ENCODE data around the gene ZNF598.

ZNF598 gene

DNA sequence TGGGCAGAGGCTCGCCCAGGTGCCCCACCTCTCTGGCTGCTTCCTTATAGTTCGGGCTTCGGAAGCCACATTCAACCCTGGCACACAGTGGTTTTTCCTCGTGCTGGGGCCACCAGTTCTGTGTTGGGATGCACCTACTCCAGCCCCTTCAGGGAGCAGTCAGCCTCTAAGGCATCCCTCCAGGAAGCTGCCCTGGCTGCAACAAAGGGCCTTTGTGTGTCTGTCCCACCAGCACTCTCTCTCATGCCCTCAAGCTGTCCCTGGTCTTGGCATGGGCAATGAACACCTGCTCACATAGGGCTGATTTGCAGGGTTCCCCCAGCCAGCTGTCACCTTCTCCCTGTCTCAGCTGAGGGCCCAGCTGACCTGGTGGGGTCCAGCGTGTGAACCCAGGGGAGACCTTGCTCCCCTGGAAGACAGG lies 27.6 kb downstream of the ZNF598 start:
- no peak overlapping the region for H3K4me3 Mint-ChIP-seq

DNA sequence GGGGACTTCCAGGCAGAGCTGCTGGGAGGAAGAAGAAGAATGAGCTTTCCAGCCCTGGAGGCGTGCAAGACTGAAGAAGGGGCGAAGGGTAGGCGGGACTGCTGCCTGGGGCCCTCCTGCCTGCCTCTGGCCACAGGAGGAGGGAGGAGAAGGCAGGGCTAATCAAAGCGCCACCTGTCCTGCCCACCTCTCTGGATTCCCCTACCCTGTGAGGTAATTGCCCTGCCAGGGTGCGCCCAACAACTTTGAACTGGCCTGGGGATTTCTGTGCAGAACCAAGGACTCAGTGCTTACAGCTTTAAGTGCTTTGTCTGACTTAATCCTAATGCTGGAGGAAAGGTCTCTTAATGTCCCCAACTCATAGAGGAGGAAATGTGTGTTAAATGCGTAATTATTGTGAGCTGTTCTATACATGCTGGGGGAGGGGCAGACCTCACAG lies 28.2 kb downstream of the ZNF598 start, which contains the start of gene NOXO1:
Gene NOXO1 (minus strand): TSS at position 72 of the 439 bp plus-strand sequence. CDS start 290 bp downstream, outside the sequence.
- H3K27me3 Mint-ChIP-seq, result peaks cover 2% of the 10 kb centered on the region
- H3K27ac Mint-ChIP-seq, result no peak within 1 kb of the TSS

More for the DNA sequence above, 27.6 kb downstream of the ZNF598 start:
- peaks cover 7% of the 10 kb centered on the region for H3K36me3 Mint-ChIP-seq
- no peaks in the 10 kb centered on the region for H3K9me3 Mint-ChIP-seq
- H3K27me3 Mint-ChIP-seq, result peaks cover 2% of the 10 kb centered on the region
- H3K27ac Mint-ChIP-seq, result no peak overlapping the region
- H3K4me1 Mint-ChIP-seq, result peaks cover 14% of the 10 kb centered on the region

DNA sequence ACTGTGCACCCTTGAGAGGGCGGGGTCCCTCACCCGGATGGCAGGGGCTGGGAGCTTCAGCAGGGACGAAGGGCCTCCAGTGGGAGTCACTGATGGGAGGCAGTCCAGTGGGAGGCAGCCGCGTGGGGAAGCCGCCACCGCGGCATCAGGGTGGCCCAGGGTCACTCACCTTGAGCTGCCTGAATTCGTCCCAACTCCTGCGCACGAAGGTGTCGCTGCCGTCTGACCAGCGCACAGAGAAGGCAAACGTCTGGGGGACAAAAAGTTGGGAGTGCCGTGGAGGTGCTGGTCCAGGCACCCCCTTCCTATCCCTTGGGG lies 28.9 kb downstream of the ZNF598 start:
- Mint-ChIP-seq H3K36me3 (peaks cover 8% of the 10 kb centered on the region), H3K4me1 (peaks cover 14% of the 10 kb centered on the region), H3K27ac (no peak overlapping the region), H3K9me3 (no peaks in the 10 kb centered on the region), H3K4me3 (no peak overlapping the region), H3K27me3 (peaks cover 2% of the 10 kb centered on the region)

More for the DNA sequence above, 28.2 kb downstream of the ZNF598 start, which contains the start of gene NOXO1:
- Mint-ChIP-seq H3K4me1 (peaks cover 14% of the 10 kb centered on the region), H3K36me3 (peaks cover 5% of the 10 kb centered on the region), H3K4me3 (no peak within 1 kb of the TSS), H3K9me3 (no peaks in the 10 kb centered on the region)

DNA sequence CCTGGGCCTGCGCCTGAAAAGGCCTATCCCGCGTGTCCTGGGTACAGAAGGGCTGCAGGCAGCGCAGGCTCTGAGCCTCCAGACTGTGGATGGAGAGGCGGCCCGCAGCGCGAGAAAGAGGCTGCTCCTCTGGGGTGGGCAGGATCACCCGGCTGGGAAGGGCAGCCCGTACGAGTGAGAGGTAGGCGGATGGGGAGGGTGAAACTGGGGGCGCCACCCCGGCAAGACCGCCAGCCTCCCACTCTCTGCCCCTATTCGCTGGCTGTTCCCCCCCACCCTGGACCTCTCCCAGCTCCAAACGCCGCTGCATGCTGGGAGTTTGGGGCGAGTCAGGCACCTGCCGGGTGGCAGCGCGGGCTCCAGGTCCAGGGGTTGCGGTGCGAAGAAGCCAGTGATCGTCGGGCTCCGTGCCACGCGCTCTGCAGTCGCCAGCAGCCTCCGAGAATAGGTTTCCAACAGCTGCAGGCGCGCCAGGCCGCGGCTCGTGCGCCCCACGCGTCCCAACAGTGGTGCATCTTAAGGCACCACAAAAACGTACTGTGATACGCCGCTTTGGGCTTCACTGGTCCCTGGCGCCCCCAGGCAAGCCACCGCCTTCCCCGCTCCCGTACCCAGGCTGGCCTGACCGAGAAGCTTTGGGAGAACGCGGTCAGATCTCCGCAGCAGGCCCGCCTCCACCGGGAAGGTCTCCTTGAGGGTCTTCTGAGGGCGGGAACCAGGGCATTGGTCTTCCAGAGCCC lies 29.4 kb downstream of the ZNF598 start:
- peaks cover 12% of the 10 kb centered on the region for H3K4me1 Mint-ChIP-seq
- peaks cover 2% of the 10 kb centered on the region for H3K27me3 Mint-ChIP-seq
- no peak overlapping the region for H3K27ac Mint-ChIP-seq
- H3K4me3 Mint-ChIP-seq, result no peak overlapping the region
- H3K9me3 Mint-ChIP-seq, result no peaks in the 10 kb centered on the region
- H3K36me3 Mint-ChIP-seq, result peaks cover 8% of the 10 kb centered on the region

DNA sequence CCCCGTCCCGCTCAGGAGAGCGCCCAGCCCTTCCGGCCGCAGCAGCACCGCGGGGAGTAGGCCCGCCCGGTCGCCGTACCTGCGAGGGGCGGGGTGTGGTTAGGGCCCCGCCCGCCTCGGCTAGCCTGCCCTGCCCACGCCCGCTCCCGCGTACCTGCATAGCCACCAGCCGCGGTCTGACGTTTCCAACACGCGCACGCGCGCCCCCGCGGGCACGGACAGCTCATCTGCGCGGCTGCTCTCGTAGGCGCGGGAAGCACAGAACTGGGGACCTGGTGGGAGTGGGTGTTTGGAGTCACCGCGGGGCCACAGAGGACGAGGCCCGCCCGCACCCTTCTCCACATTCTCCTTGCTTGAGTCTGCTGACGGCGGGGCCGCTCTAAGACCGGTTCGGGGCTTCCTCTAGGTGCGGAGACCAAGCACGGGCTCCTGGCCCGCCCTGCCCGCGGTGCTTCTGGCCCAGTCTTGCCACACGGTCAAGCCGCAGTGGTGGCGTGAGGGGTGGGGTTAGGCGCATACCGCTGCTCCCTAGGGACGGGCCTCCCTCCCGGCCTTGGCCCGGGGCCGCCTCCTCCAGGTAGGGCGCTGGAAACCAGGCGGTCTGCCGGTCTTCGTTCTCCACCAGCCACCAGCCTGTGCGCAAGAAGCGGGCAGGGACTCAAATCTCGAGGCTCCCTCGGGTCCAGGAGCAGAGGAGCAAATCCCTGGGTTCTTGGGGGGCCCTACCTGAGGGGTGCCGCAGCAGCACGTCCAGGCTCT lies 30.2 kb downstream of the ZNF598 start:
- Mint-ChIP-seq H3K27me3 (peaks cover 2% of the 10 kb centered on the region), H3K27ac (no peak overlapping the region), H3K9me3 (no peaks in the 10 kb centered on the region), H3K4me1 (peaks cover 6% of the 10 kb centered on the region), H3K36me3 (peaks cover 11% of the 10 kb centered on the region), H3K4me3 (no peak overlapping the region)

DNA sequence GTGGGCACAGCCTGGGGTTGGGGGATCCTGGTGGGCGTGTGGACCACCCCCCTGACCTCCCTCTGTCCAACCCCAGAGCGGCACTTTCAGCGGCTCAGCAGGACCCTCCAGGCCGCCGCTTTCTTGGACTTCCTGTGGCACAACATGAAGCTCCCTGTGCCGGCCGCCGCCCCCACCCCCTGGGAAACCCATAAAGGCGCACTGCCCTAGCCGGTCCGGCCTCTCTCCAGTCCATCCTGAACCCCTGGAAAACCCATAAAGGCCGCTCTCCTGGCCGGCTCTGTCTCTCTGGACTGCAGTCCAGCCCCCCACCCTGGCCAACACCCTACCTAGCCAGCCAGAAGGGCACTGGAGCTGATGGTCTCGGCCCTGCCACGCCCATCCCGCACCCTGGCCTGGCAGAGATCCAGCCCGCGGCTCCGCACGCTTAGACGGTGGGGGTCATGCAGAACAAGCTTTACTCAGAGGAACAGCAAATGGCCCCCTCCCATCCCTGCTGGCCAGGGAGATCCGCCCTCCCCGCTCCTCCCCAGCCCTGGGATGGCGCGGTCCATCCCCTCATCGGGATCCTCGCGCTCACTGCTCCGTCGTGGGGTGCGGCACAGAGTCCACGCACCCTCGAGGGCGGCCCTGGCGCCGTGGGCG lies 31.0 kb downstream of the ZNF598 start:
- Mint-ChIP-seq H3K4me3 (no peak overlapping the region), H3K36me3 (peaks cover 11% of the 10 kb centered on the region), H3K27me3 (peaks cover 2% of the 10 kb centered on the region), H3K9me3 (no peaks in the 10 kb centered on the region), H3K4me1 (peaks cover 6% of the 10 kb centered on the region), H3K27ac (no peak overlapping the region)

DNA sequence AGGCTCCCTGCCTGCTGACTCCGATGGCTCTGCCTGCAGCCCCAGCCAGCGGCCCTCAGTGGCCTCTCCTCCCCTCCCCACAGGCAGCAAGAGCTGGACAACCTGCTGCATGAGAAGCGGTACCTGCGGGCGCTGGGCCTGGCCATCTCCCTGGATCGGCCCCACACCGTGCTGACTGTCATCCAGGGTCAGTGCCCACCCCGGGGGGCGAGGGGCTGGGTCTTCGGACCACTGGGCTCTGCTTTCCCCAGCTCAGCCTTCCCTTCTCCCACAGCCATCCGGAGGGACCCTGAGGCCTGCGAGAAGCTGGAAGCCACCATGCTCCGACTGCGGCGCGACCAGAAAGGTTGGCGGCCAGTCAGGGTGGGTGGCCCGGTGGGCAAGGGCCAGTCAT lies 31.7 kb downstream of the ZNF598 start:
- Mint-ChIP-seq H3K36me3 (peaks cover 11% of the 10 kb centered on the region), H3K9me3 (no peaks in the 10 kb centered on the region), H3K27ac (no peak overlapping the region), H3K4me3 (no peak overlapping the region), H3K27me3 (peaks cover 2% of the 10 kb centered on the region), H3K4me1 (peaks cover 3% of the 10 kb centered on the region)

DNA sequence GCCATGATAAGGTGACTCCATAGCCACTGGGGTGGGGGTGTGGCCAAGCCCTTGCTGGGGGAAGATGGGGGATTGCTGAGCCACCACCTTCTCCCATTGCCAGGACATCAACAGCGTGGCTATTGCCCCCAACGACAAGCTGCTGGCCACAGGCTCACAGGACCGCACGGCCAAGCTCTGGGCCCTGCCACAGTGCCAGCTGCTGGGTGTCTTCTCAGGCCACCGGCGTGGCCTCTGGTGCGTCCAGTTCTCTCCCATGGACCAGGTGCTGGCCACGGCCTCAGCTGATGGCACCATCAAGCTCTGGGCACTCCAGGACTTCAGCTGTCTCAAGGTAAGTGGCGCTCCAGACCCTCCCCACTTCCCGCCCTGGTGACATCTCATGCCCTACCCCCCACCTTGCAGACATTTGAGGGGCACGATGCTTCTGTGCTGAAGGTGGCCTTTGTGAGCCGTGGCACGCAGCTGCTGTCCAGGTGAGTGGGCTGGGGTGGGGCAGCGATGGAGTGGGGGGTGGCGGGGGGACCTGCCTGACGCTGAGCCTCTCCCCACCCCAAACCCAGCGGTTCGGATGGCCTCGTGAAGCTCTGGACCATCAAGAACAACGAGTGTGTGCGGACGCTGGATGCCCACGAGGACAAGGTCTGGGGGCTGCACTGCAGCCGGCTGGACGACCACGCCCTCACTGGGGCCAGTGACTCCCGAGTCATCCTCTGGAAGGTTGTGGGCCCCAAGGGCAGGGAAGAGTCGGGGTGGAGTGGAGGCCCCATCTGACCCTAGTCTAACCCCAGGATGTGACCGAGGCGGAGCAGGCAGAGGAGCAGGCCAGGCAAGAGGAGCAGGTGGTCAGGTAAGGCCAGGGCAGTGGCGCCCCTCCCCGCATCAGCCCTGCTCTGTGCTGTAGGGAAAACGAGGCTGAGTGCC lies 32.4 kb downstream of the ZNF598 start:
- no peaks in the 10 kb centered on the region for H3K9me3 Mint-ChIP-seq

DNA sequence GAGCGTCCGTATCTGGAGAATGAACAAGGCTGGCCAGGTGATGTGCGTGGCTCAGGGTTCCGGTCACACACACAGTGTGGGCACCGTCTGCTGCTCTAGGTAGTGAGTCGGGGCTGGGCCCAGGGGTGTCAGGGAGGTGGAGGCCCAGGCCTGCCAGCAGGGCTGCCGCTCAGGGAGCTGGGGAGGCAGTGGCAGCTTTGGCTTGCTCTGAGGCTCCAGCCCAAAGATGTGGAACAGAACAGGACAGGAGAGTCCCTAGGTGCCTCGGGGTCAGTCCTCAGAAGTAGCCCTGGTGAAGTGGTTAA lies 33.5 kb downstream of the ZNF598 start:
- Mint-ChIP-seq H3K4me3 (no peak overlapping the region), H3K4me1 (peaks cover 15% of the 10 kb centered on the region), H3K9me3 (no peaks in the 10 kb centered on the region), H3K27me3 (peaks cover under 1% of the 10 kb centered on the region), H3K27ac (no peak overlapping the region), H3K36me3 (peaks cover 11% of the 10 kb centered on the region)

More for the DNA sequence above, 32.4 kb downstream of the ZNF598 start:
- peaks cover 2% of the 10 kb centered on the region for H3K27me3 Mint-ChIP-seq
- H3K27ac Mint-ChIP-seq, result peak overlapping the region; percentile 18
- H3K36me3 Mint-ChIP-seq, result peaks cover 11% of the 10 kb centered on the region
- H3K4me1 Mint-ChIP-seq, result peaks cover 6% of the 10 kb centered on the region
- no peak overlapping the region for H3K4me3 Mint-ChIP-seq

DNA sequence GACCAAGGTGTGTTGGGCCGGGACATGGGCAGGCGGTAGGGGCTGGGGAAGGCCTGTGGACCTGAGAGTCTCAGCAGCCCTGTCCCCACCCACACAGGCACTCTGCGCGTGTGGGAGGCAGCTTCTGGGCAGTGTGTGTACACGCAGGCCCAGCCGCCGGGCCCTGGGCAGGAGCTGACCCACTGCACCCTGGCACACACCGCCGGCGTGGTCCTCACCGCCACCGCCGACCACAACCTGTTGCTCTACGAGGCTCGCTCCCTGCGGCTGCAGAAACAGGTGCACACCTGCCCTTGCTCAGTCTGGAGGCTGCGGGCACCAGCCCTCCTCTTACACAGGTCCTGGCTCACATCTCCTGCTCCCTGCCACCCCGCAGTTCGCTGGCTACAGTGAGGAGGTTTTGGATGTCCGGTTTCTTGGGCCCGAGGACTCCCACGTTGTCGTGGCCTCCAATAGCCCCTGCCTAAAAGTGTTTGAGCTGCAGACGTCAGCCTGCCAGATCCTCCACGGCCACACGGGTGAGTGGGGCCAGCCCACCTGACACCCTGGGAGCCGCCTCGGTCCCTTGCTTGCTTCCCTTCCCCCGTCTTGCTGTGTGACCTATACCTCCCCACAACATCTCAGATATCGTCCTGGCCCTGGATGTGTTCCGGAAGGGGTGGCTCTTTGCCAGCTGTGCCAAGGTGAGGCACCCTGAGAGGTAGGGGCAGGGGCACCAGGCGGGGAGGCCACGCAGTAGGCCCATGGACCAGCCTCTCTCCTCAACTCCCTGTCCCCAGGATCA lies 34.0 kb downstream of the ZNF598 start:
- Mint-ChIP-seq H3K4me3 (no peak overlapping the region), H3K36me3 (peaks cover 11% of the 10 kb centered on the region), H3K4me1 (peaks cover 20% of the 10 kb centered on the region), H3K27ac (no peak overlapping the region), H3K27me3 (no peaks in the 10 kb centered on the region), H3K9me3 (no peaks in the 10 kb centered on the region)

DNA sequence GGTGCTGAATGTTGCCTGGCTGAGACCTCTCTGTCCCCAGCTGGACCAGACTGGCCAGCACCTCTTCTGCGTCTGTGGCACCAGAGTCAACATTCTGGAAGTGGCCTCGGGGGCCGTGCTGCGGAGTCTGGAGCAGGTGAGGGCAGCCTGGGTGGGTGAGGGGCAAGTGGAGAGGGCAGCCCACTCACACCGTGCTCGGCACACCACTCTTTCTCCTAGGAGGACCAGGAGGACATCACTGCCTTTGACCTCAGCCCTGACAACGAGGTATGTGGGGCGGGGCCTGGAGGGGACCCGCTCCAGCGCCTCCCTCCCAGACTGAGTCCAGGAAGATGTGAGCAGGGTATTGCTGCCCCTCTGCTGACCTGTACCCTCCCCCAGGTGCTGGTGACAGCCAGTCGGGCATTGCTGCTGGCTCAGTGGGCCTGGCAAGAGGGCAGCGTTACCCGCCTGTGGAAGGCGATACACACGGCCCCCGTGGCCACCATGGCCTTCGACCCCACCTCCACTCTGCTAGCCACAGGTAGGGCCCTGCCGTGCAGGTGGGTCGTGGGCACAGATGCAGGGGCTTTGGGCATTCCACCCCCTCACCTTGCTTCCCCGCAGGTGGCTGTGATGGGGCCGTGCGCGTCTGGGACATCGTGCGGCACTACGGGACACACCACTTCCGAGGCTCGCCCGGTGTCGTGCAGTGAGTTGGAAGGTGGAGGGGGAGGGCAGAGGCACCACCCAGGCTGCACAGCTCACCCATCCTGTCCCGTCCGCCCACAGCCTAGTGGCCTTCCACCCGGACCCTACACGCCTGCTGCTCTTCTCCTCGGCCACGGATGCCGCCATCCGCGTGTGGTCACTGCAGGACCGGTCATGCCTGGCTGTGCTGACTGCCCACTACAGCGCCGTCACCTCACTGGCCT lies 35.2 kb downstream of the ZNF598 start:
- Mint-ChIP-seq H3K27me3 (no peaks in the 10 kb centered on the region), H3K36me3 (peaks cover 10% of the 10 kb centered on the region), H3K4me3 (no peak overlapping the region), H3K4me1 (peaks cover 20% of the 10 kb centered on the region), H3K27ac (no peak overlapping the region), H3K9me3 (no peaks in the 10 kb centered on the region)

DNA sequence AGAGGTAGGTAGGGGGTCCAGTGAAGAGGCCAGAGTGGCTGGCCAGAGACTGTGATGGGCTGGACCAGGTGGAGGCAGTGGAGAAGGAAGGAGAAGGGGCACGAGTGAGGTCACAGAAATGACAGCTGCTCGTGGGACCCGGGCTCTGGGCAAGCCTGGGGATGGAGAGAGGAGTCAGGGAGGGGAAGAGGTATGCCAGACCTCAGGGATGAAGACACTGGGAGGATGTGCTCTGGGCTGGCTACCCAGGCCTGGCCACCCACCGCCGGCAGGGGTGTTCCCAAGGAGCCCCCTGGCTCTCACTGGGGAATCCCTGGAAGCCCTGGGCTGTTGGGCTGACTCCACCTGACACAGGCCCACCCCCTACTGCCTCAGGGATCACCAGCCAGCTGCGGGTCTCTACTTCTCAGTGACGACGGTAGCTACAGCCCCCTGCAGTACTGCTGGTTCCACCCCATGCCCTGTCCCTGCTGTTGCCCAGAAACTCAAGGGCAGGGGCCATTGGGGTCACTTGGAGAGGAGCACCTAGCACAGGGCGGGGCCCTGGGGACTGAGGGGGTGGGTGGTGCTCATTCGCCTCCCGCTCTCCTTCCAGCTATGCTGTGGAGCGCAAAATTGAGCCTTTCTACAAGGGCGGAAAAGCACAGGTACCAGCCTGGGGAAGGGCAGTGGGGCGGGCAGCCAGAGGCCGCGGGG lies 36.0 kb downstream of the ZNF598 start:
- H3K36me3 Mint-ChIP-seq, result peaks cover 10% of the 10 kb centered on the region
- H3K27me3 Mint-ChIP-seq, result no peaks in the 10 kb centered on the region

DNA sequence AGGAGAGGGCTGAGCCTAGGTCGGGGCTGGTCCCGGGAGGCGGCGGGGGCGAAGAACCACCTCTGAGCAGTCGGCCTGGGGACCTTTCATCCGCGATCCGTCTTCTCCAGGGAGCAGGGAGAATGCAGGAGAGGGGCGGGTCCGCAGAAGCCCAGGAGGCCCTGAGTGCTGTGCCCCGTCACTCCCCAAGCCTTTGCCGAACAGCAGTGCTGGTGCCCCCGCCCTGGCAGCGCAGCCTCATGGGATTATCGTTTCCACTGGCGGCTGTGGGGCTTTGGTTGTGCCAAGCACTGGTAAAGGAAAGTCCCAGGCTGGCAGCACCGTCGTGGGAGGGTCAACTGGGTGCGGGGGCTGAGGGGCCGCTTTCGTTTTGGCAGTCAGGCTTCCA lies 37.1 kb downstream of the ZNF598 start:
- no peaks in the 10 kb centered on the region for H3K9me3 Mint-ChIP-seq
- no peak overlapping the region for H3K27ac Mint-ChIP-seq
- peak overlapping the region; percentile 98 for H3K4me3 Mint-ChIP-seq

More for the DNA sequence above, 36.0 kb downstream of the ZNF598 start:
- no peak overlapping the region for H3K4me3 Mint-ChIP-seq
- H3K27ac Mint-ChIP-seq, result no peak overlapping the region
- H3K9me3 Mint-ChIP-seq, result no peaks in the 10 kb centered on the region
- H3K4me1 Mint-ChIP-seq, result peaks cover 20% of the 10 kb centered on the region

More for the DNA sequence above, 37.1 kb downstream of the ZNF598 start:
- Mint-ChIP-seq H3K36me3 (peaks cover 8% of the 10 kb centered on the region), H3K27me3 (no peaks in the 10 kb centered on the region), H3K4me1 (peaks cover 20% of the 10 kb centered on the region)
